ENCODE measurements around the gene OR10D3. TPM values are rescaled to one million over a fixed set of nuclear protein-coding genes. Genes with fewer than 3 reads are reported as not detected.

OR10D3 gene
- total RNA-seq, 2 donors from 2014 or later = not detected

Other genes with a start within 250 kb of the OR10D3 start
- gene OR4D5, start 243.7 kb upstream of the OR10D3 start, total RNA-seq = not detected
- not detected for gene OR6T1, start 239.5 kb upstream of the OR10D3 start, total RNA-seq
- gene OR10S1, start 205.6 kb upstream of the OR10D3 start, total RNA-seq = not detected
- gene OR10G6, start 188.2 kb upstream of the OR10D3 start, total RNA-seq = not detected
- gene OR10G4, start 170.3 kb upstream of the OR10D3 start, total RNA-seq = not detected
- not detected for gene OR10G9, start 160.3 kb upstream of the OR10D3 start, total RNA-seq
- gene OR10G8, start 156.5 kb upstream of the OR10D3 start, total RNA-seq = not detected
- gene OR10G7, start 142.0 kb upstream of the OR10D3 start, total RNA-seq = not detected
- gene VWA5A, start 67.9 kb upstream of the OR10D3 start, total RNA-seq = 10 to 100 TPM; 14.2 to 19.0 TPM
- gene OR8G1, start 57.8 kb downstream of the OR10D3 start, total RNA-seq = not detected
- gene OR8G5, start 73.0 kb downstream of the OR10D3 start, total RNA-seq = not detected
- not detected for gene OR8D1, start 130.6 kb downstream of the OR10D3 start, total RNA-seq
- not detected for gene OR8D2, start 136.9 kb downstream of the OR10D3 start, total RNA-seq
- not detected for gene OR8B2, start 201.2 kb downstream of the OR10D3 start, total RNA-seq
- gene OR8B3, start 215.7 kb downstream of the OR10D3 start, total RNA-seq = not detected
- not detected for gene OR8B4, start 241.5 kb downstream of the OR10D3 start, total RNA-seq